Endothelial cell of umbilical vein (primary cell): ENCODE data around the gene TRABD. TPM values are rescaled to one million over a fixed set of nuclear protein-coding genes. Genes with fewer than 3 reads are reported as not detected.

Source experiments
- BruUV-seq: library from RNA; stranded (reverse); fragments of 400-500 nt; replicated peaks from 2 replicates; lab custom pipeline; 2021; lab: Mats Ljungman, UMichigan
- CTCF ChIA-PET: fragments of 300-600, 350-600 bp; sonication (Branson Sonifier 250); formaldehyde crosslinking; loops from one replicate; lab custom pipeline; 2021; ENCODE audit warnings: antibody characterized with exemption, inconsistent platforms; lab: Charles Lee
- POLR2A ChIA-PET: fragments of 300-600, 350-600 bp; sonication (Branson Sonifier 250); formaldehyde crosslinking; loops from one replicate; lab custom pipeline; 2021; ENCODE audit warnings: antibody characterized with exemption, inconsistent platforms; lab: Charles Lee
- DNase-seq: peaks from one replicate; pipeline ENCODE4 v3.0.0-alpha.2; 2011; ENCODE audit warnings: low read depth, low spot score
- FAIRE-seq: peaks from 2 replicates; lab custom pipeline; 2011; peaks lifted over from hg19 to GRCh38; lab: Jason Lieb, UNC
- H2AFZ ChIP-seq: 2 replicates; pipeline ENCODE4 v1.6.0; 2012; ENCODE audit warnings: low read depth, low read length, control low read depth, inconsistent platforms
- H3K27ac ChIP-seq: 2 replicates; pipeline ENCODE4 v1.5.1; 2011; ENCODE audit warnings: low read depth, mild to moderate bottlenecking, control low read depth, low read length, moderate library complexity; ENCODE audit not compliant: insufficient read depth
- H3K27me3 ChIP-seq, 2 experiments: 2 replicates each; pipeline versions ENCODE4 v1.6.0 to v1.6.1; 2011; ENCODE audit warnings: low read length in 2 of 2, mixed read lengths in 1 of 2; ENCODE audit not compliant: control insufficient read depth in 2 of 2, insufficient read depth in 2 of 2
- H3K36me3 ChIP-seq, 2 experiments: 2 replicates in 1 of 2; 3 replicates in 1 of 2; pipeline ENCODE4 v1.5.1; 2011; ENCODE audit warnings: low read length in 2 of 2, mild to moderate bottlenecking in 1 of 2, moderate library complexity in 1 of 2; ENCODE audit not compliant: control insufficient read depth in 2 of 2, insufficient read depth in 2 of 2; ENCODE audit errors: extremely low read depth in 1 of 2
- H3K4me1 ChIP-seq: 3 replicates; pipeline ENCODE4 v1.5.1; 2011; ENCODE audit warnings: mild to moderate bottlenecking, low read length; ENCODE audit not compliant: control insufficient read depth, insufficient read depth; ENCODE audit errors: extremely low read depth
- H3K4me2 ChIP-seq: 2 replicates; pipeline ENCODE4 v1.6.1; 2011; ENCODE audit warnings: low read length, control low read depth, mixed read lengths; ENCODE audit not compliant: insufficient read depth
- H3K4me3 ChIP-seq, 3 experiments: fragments of 200-600 bp in 1 of 3; sonication (generic), shearing (Covaris generic) in 1 of 3; replicated peaks in 1 of 3; 2 replicates each; pipeline ENCODE4 v1.5.1; 2011 to 2016; ENCODE audit warnings: control low read depth in 3 of 3, low read length in 3 of 3, mild to moderate bottlenecking in 2 of 3, inconsistent platforms in 1 of 3, low read depth in 1 of 3, moderate library complexity in 1 of 3; ENCODE audit not compliant: insufficient read depth in 1 of 3
- H3K79me2 ChIP-seq: 2 replicates; pipeline ENCODE4 v1.6.0; 2012; ENCODE audit warnings: low read length, inconsistent platforms; ENCODE audit not compliant: control insufficient read depth, insufficient read depth
- H3K9ac ChIP-seq: replicated peaks from 2 replicates; pipeline ENCODE3; 2011; ENCODE audit warnings: low read length, control low read depth; ENCODE audit not compliant: insufficient read depth; ENCODE audit errors: extremely low read depth
- H3K9me1 ChIP-seq: replicated peaks from 3 replicates; pipeline ENCODE4 v1.6.0; 2011; ENCODE audit warnings: mild to moderate bottlenecking, low read length; ENCODE audit not compliant: control insufficient read depth, insufficient read depth; ENCODE audit errors: extremely low read depth
- H3K9me3 ChIP-seq: replicated peaks from 2 replicates; pipeline ENCODE4 v1.5.1; 2012; ENCODE audit warnings: low read length, inconsistent platforms; ENCODE audit not compliant: control insufficient read depth, insufficient read depth
- H4K20me1 ChIP-seq: replicated peaks from 2 replicates; pipeline ENCODE3; 2011; ENCODE audit warnings: mild to moderate bottlenecking, low read length; ENCODE audit not compliant: control insufficient read depth, insufficient read depth; ENCODE audit errors: extremely low read depth
- EZH2 ChIP-seq: IDR thresholded peaks from 2 replicates; pipeline ENCODE4 v1.6.1; 2012; ENCODE audit warnings: borderline replicate concordance, low read depth, mild to moderate bottlenecking, moderate library complexity, low read length, inconsistent platforms; ENCODE audit not compliant: severe bottlenecking
- FOS ChIP-seq: IDR thresholded peaks from 2 replicates; pipeline ENCODE4 v1.6.1; 2011; ENCODE audit warnings: mild to moderate bottlenecking, low read length, moderate library complexity, borderline replicate concordance; ENCODE audit not compliant: insufficient read depth
- GATA2 ChIP-seq: IDR thresholded peaks from 2 replicates; pipeline ENCODE4 v1.7.0; 2011; ENCODE audit warnings: low read depth, mild to moderate bottlenecking, moderate library complexity, mixed read lengths, low read length; ENCODE audit not compliant: insufficient read length, insufficient read depth
- JUN ChIP-seq: IDR thresholded peaks from 2 replicates; pipeline ENCODE4 v1.6.1; 2011; ENCODE audit warnings: borderline replicate concordance, low read depth; ENCODE audit not compliant: insufficient read length, insufficient read depth
- MYC ChIP-seq: IDR thresholded peaks from one replicate; pipeline ENCODE4 v1.6.1; 2011; ENCODE audit warnings: mild to moderate bottlenecking, low read depth, low read length
- POLR2A ChIP-seq: IDR thresholded peaks from 2 replicates; pipeline ENCODE4 v1.6.1; 2012; ENCODE audit warnings: low read depth, mild to moderate bottlenecking, control low read depth, low read length
- POLR2AphosphoS5 ChIP-seq: IDR thresholded peaks from 2 replicates; pipeline ENCODE4 v1.6.1; 2012; ENCODE audit warnings: low read depth, mild to moderate bottlenecking, control low read depth, low read length, moderate library complexity; ENCODE audit not compliant: insufficient read depth
- dilution Hi-C: fragments of 300-500 bp; cut with MboI; formaldehyde crosslinking; loops from one replicate; pipeline ENCODE4 v1.15.0; 2019; ENCODE audit warnings: low sequenced_read_pairs; ENCODE audit not compliant: extremely low pct_ligation_motif_present
- intact Hi-C: fragments of 100-400 bp; cut with micrococcal nuclease; formaldehyde crosslinking; loops from one replicate; pipeline ENCODE4 v1.10.0; 2022
- polyA plus RNA-seq, 4 experiments: library from polyadenylated mRNA; depleted of rRNA in 3 of 4; stranded (reverse) in 3 of 4; unstranded in 1 of 4; fragments of >200 nt; gene quantifications; 2 replicates each; pipeline versions ENCODE4 v1.2.1 to v1.2.3, GENCODE V29; 2011 to 2012; ENCODE audit warnings: missing spikeins in 1 of 4
- total RNA-seq: library from RNA; stranded (reverse); gene quantifications from 2 replicates; pipeline ENCODE4 v1.2.3, GENCODE V29; 2021
- TF ChIP-seq, protein P1 (sequence below): IDR thresholded peaks from 2 replicates; pipeline ENCODE4 v1.6.1; 2011; ENCODE audit not compliant: insufficient read depth, insufficient read length
- TF ChIP-seq, protein P2 (sequence below), 2 donors: IDR thresholded peaks; 1 replicate in 1 of 2; 2 replicates in 1 of 2; pipeline ENCODE4 v1.5.1; 2011; ENCODE audit warnings: low read length in 2 of 2, mild to moderate bottlenecking in 2 of 2, moderate library complexity in 2 of 2, control low read depth in 1 of 2, inconsistent platforms in 1 of 2, low read depth in 1 of 2; ENCODE audit not compliant: insufficient read depth in 1 of 2; ENCODE audit errors: extremely low read depth in 1 of 2

The TRABD gene
- total and polyA plus RNA-seq, 2 donors (not counting 3 experiments of a cell fraction or from before 2014, with no cell fraction given) = 46.8 to 48.4 TPM

DNA sequence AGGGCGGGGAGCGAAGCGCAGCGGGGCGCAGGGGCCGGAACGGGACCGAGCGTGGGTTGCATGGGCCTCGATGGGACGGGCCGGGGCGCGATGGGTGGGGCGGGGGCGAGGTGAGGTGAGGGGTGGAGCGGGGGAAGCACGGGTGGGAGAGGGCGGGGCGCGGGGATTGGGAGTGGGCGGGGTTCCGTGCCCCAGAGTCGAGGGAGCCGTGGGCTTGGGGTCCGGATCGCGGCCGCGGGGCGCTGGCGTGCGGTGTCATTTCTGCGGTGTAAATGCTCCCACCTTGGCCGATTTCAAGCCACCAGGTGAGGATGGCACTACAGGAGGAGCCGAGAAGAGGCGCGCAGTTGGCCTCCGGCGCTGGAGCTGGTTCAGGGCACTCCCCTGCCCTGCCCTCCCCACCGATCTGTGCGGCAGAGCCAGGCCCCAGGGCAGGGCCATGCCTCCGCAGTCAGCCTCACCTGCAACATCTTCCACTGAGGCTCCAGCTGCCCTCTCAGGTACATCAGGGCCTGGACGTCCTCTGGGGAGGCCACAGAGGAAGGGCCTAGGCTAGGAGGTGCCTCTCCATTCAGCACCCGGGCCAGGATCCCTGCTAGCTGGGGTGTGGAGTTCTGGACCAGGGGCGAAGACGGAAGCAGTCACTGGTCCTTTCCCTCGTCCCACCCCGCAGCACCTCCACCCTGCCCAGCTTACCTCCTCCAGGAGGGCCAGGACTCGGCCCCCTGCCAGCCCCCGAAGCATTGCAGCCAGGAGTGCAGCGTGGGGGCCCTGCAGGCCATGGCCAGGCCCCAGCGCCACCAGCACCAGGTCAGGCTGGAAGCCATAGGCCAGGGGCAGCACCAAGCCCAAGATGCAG lies 59.7 kb downstream of the TRABD start:
- Histone ChIP-seq H2AFZ (no peak overlapping the region), H3K4me2 (peak overlapping the region; percentile 67), H3K27ac (peak overlapping the region; percentile 73), H3K36me3 (peaks cover 0 to 6% of the 10 kb centered on the region in 2 experiments), H3K9me1 (no peaks in the 10 kb centered on the region), H3K27me3 (no peaks in the 10 kb centered on the region), H3K79me2 (peaks cover 35% of the 10 kb centered on the region), H3K9me3 (no peaks in the 10 kb centered on the region), H3K9ac (peak overlapping the region; percentile 91), H4K20me1 (no peaks in the 10 kb centered on the region), H3K4me1 (peaks cover 31% of the 10 kb centered on the region), H3K4me3 (peak overlapping the region; percentile 55 to 98 (median 90))
- ChIA-PET CTCF (interaction anchor here (0.7 kb wide), 1 partner anchor 26 kb away, joined by 3 read pairs; no protein-coding TSS in a partner anchor), POLR2A (no interaction called here)
- FAIRE-seq (no peak), DNase-seq (no peak)
- BruUV-seq = no TSS peak
- TF ChIP-seq JUN = no peak
- TF ChIP-seq EZH2 = no peak
- TF ChIP-seq FOS = no peak
- no peak for TF ChIP-seq MYC
- no peak for TF ChIP-seq GATA2
- TF ChIP-seq, protein P1, sequence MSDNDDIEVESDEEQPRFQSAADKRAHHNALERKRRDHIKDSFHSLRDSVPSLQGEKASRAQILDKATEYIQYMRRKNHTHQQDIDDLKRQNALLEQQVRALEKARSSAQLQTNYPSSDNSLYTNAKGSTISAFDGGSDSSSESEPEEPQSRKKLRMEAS = no peak
- no peak for TF ChIP-seq POLR2A
- TF ChIP-seq, protein P2, sequence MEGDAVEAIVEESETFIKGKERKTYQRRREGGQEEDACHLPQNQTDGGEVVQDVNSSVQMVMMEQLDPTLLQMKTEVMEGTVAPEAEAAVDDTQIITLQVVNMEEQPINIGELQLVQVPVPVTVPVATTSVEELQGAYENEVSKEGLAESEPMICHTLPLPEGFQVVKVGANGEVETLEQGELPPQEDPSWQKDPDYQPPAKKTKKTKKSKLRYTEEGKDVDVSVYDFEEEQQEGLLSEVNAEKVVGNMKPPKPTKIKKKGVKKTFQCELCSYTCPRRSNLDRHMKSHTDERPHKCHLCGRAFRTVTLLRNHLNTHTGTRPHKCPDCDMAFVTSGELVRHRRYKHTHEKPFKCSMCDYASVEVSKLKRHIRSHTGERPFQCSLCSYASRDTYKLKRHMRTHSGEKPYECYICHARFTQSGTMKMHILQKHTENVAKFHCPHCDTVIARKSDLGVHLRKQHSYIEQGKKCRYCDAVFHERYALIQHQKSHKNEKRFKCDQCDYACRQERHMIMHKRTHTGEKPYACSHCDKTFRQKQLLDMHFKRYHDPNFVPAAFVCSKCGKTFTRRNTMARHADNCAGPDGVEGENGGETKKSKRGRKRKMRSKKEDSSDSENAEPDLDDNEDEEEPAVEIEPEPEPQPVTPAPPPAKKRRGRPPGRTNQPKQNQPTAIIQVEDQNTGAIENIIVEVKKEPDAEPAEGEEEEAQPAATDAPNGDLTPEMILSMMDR (IDR thresholded peaks at IDR 0.05; ENCODE audit: extremely low read depth in 1 of 2, insufficient read depth in 1 of 2, low read depth in 1 of 2, low read length in 2 of 2) = no peak
- no peak for TF ChIP-seq POLR2AphosphoS5
- dilution Hi-C loops (no loop called here), intact Hi-C loops (no loop called here)
